Measurements from ENCODE around the gene CA14. TPM values are rescaled to one million over a fixed set of nuclear protein-coding genes. Genes with fewer than 3 reads are reported as not detected.

CA14 gene
- total RNA-seq, 4 donors from 2014 or later, result 0.33 to 1.0 (median 0.42) TPM; not detected in 1

DNA sequence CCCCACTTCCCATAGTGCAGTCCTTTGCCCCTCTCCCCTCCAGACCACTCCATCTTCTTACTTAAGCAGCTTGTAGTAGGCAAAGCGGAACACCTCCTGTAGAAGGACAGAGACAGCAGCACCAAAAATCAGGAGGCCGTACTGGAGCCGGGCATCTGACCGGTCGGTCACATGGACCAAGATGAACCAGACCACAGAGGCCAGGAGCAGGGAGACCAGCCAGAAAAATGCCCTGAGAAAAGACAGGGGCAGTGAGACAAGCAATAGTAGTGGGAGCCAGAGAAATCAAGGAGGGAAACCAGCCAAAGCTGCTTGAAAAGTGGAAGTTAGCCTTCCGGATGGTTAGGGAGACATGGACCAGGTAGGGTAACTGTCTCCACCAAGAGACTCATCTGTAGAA lies 10.3 kb downstream of the CA14 start:
- no peaks in the 10 kb centered on the region for H3K27me3 ChIP-seq
- 28% methylated on average over 6 of the region's 6 CpGs for WGBS
- peak overlapping the region; percentile 76 to 99 (median 94) for H3K4me3 ChIP-seq
- H3K4me1 ChIP-seq, result peaks cover 27 to 45% (median 37%) of the 10 kb centered on the region in 4 donors
- peaks cover 21 to 40% (median 37%) of the 10 kb centered on the region in 4 donors for H3K36me3 ChIP-seq
- intact Hi-C loops (cut with DNase I), result loop anchor here (2.0 kb wide), 1 partner anchor 25 kb away; the partner anchor contains the start of gene MRPS21
- peak overlapping the region; percentile 92 to 98 (median 96) for H3K27ac ChIP-seq (replicated peaks in 1 of 4)
- no peaks in the 10 kb centered on the region for H3K9me3 ChIP-seq
- no peak for TF ChIP-seq POLR2AphosphoS5 (IDR thresholded peaks at IDR 0.05)
- TF ChIP-seq EP300 (IDR thresholded peaks at IDR 0.05), result no peak
- no peak for TF ChIP-seq POLR2A (IDR thresholded peaks at IDR 0.05; ENCODE audit: low read depth)
- TF ChIP-seq, protein P1, sequence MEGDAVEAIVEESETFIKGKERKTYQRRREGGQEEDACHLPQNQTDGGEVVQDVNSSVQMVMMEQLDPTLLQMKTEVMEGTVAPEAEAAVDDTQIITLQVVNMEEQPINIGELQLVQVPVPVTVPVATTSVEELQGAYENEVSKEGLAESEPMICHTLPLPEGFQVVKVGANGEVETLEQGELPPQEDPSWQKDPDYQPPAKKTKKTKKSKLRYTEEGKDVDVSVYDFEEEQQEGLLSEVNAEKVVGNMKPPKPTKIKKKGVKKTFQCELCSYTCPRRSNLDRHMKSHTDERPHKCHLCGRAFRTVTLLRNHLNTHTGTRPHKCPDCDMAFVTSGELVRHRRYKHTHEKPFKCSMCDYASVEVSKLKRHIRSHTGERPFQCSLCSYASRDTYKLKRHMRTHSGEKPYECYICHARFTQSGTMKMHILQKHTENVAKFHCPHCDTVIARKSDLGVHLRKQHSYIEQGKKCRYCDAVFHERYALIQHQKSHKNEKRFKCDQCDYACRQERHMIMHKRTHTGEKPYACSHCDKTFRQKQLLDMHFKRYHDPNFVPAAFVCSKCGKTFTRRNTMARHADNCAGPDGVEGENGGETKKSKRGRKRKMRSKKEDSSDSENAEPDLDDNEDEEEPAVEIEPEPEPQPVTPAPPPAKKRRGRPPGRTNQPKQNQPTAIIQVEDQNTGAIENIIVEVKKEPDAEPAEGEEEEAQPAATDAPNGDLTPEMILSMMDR (IDR thresholded peaks at IDR 0.05), result no peak
- DNase-seq (ENCODE audit: extremely low spot score), result no peak

GRCh38 chr1:150268340-150268704 lies 10.7 kb downstream of the CA14 start:
- Histone ChIP-seq H3K9me3 (no peaks in the 10 kb centered on the region), H3K4me3 (peak overlapping the region; percentile 76 to 99 (median 94)), H3K27me3 (no peaks in the 10 kb centered on the region), H3K4me1 (peaks cover 29 to 49% (median 41%) of the 10 kb centered on the region in 4 donors), H3K36me3 (peaks cover 21 to 40% (median 37%) of the 10 kb centered on the region in 4 donors), H3K27ac (replicated peaks in 1 of 4) (peak overlapping the region; percentile 92 to 98 (median 96))
- DNase-seq (ENCODE audit: extremely low spot score), result no peak
- 0% methylated on average over 21 of the region's 21 CpGs for WGBS
- intact Hi-C loops (cut with DNase I), result loop anchor here (2.0 kb wide), 1 partner anchor 24 kb away; the partner anchor contains the start of gene MRPS21
- TF ChIP-seq POLR2AphosphoS5 (IDR thresholded peaks at IDR 0.05) (peak in 1 of 2 donors; percentile 60), POLR2A (IDR thresholded peaks at IDR 0.05; ENCODE audit: low read depth) (no peak)

GRCh38 chr1:150268705-150269403 lies 11.3 kb downstream of the CA14 start, which contains the start of gene APH1A:
Gene APH1A (minus strand): TSS chr1:150269016. CDS start chr1:150268810, 206 bp downstream.
- WGBS, result 2% methylated on average over 46 of the region's 49 CpGs
- Histone ChIP-seq H3K9me3 (no peaks in the 10 kb centered on the region), H3K4me3 (peak within 1 kb of the TSS; percentile 76 to 99 (median 94)), H3K27me3 (no peaks in the 10 kb centered on the region), H3K4me1 (peaks cover 34 to 54% (median 47%) of the 10 kb centered on the region in 4 donors), H3K27ac (replicated peaks in 1 of 4) (peak within 1 kb of the TSS; percentile 92 to 98 (median 96)), H3K36me3 (peaks cover 21 to 39% (median 35%) of the 10 kb centered on the region in 4 donors)
- intact Hi-C loops (cut with DNase I), result loop anchor here (2.0 kb wide), 1 partner anchor 24 kb away; the partner anchor contains the start of gene MRPS21
- TF ChIP-seq, protein P1 (IDR thresholded peaks at IDR 0.05), result no peak
- TF ChIP-seq POLR2AphosphoS5 (IDR thresholded peaks at IDR 0.05), result peak; percentile 89 to 94
- TF ChIP-seq POLR2A (IDR thresholded peaks at IDR 0.05; ENCODE audit: low read depth), result peak; percentile 74
- DNase-seq (ENCODE audit: extremely low spot score), result peak; percentile 99

GRCh38 chr1:150269451-150269850 lies 11.9 kb downstream of the CA14 start:
- H3K9me3 ChIP-seq, result no peaks in the 10 kb centered on the region

More at GRCh38 chr1:150269451-150269850, 11.9 kb downstream of the CA14 start:
- H3K4me3 ChIP-seq, result peak overlapping the region; percentile 76 to 99 (median 94)
- WGBS, result 22% methylated on average over 10 of the region's 10 CpGs
- H3K36me3 ChIP-seq, result peaks cover 21 to 33% (median 30%) of the 10 kb centered on the region in 4 donors
- peaks cover 35 to 55% (median 49%) of the 10 kb centered on the region in 4 donors for H3K4me1 ChIP-seq
- DNase-seq (ENCODE audit: extremely low spot score), result no peak
- intact Hi-C loops (cut with DNase I), result loop anchor here (2.0 kb wide), 1 partner anchor 23 kb away; the partner anchor contains the start of gene MRPS21
- TF ChIP-seq EP300 (IDR thresholded peaks at IDR 0.05), result no peak
- TF ChIP-seq POLR2A (IDR thresholded peaks at IDR 0.05; ENCODE audit: low read depth), result no peak
- TF ChIP-seq, protein P1 (IDR thresholded peaks at IDR 0.05), result no peak
- TF ChIP-seq POLR2AphosphoS5 (IDR thresholded peaks at IDR 0.05), result no peak
- H3K27ac ChIP-seq (replicated peaks in 1 of 4), result peak overlapping the region; percentile 92 to 98 (median 96)
- H3K27me3 ChIP-seq, result no peaks in the 10 kb centered on the region

Data from esophagus muscularis mucosa (tissue), 4 donors.